GM20431 (cell line): Measurements from ENCODE around the gene NAP1L4.

Source experiments
- in situ Hi-C: fragments of 300-500 bp; cut with MseI, MboI; formaldehyde crosslinking; loops from one replicate; pipeline ENCODE4 v1.15.0; 2020; ENCODE audit warnings: low sequenced_read_pairs; ENCODE audit not compliant: unreplicated experiment

NAP1L4 gene

DNA sequence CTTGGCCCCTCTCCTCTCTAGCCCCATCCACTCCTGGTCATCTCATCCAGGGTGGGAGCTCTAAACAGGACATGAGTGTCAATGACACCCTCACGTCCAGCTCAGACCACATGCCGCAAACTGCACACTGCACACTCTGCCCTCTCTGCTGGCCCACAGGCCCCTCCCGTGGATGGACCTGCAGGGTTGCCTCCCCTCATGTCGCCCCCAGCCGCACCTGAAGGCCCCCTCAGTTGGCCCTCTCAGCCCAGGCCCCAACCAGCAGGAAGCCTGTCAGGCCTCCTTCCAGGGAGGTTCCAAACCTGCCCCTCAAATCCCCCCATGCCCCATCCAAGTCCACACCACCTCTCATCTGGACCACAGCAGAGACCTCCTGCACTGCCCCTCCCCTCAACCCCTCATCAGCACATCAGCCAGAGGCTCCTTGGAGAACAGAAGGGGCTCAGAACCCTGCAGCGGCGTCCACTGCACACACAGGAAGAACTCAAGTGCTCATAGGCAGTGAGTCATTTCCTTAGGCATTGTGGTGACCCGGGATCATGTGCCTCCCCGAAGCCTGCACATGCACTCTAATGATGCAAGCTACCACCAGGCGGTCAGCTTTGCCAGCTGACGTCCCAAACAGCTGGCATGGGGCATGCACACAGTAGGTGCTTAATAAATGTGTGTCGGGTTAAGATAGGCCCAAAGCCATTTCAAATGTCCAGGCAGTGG is 93.6 kb downstream of the NAP1L4 start:
- in situ Hi-C loops, result no loop called here

DNA sequence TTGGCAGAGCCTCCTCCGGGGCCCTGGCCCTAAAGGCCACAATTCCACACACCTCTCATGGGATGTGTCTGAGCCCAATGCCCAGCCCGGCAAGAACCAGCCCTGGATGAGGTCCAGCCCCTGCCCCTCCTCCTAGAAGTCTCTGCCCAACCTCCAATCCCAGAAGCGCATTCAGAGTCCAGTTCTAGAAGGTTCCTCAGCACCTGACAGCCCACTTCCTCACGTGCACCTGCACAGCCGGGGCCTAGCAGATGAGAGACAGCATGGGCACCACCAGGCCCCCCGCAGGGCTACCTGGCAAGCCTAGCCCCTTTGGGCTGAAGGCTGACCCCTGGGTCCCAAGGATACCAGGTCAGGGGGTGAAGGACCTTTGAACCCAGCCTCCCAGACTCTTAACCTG is 95.1 kb downstream of the NAP1L4 start:
- in situ Hi-C loops, result no loop called here

DNA sequence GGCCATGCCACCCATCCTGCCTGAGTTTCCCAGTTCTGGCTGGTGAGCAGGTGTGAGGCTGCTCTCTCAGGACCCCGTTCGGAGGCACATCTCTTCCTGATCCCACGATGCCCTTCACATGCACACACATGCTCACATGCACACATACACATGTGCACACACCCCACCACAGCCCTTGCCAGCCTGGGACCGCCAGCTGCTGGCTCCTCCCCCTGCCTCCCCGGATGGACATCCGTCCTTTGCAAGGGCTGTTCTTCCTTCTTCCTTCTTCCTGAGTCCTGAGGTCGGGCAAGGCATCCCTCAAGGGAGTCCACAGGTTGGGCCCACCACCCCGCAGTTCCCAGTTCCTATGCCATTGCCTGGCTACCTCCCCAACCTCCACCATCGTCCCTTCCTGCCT is 96.1 kb downstream of the NAP1L4 start:
- in situ Hi-C loops, result no loop called here
